Fibroblast of villous mesenchyme (primary cell): ENCODE measurements around the gene TOM1. TPM values are rescaled to one million over a fixed set of nuclear protein-coding genes. Genes with fewer than 3 reads are reported as not detected.

Experiments
- DNase-seq: peaks from one replicate; pipeline ENCODE4 v3.0.0-alpha.2; 2010; ENCODE audit warnings: low read depth
- H3K4me3 ChIP-seq: 2 replicates; pipeline ENCODE4 v1.5.1; 2011; ENCODE audit warnings: low read depth, mild to moderate bottlenecking, low read length
- CTCF ChIP-seq: IDR thresholded peaks from 2 replicates; pipeline ENCODE4 v1.5.1; 2012; ENCODE audit warnings: low read depth, mild to moderate bottlenecking, low read length; ENCODE audit not compliant: insufficient read depth
- total RNA-seq: library from RNA; depleted of rRNA; stranded (reverse); fragments of >200 nt; gene quantifications from 2 replicates; pipeline ENCODE4 v1.2.3, GENCODE V29; 2012

TOM1 gene
- total RNA-seq, 1 donor, result 53.1 TPM

GRCh38 chr22:35292786-35293185 is 6.9 kb upstream of the TOM1 start:
- no peak for TF ChIP-seq CTCF
- no peak overlapping the region for H3K4me3 ChIP-seq
- DNase-seq, result no peak

GRCh38 chr22:35296051-35296450 is 3.6 kb upstream of the TOM1 start:
- no peak for TF ChIP-seq CTCF
- DNase-seq, result no peak
- H3K4me3 ChIP-seq, result no peak overlapping the region

- DNase-seq, result peak; percentile 74
- H3K4me3 ChIP-seq, result peak overlapping the region; percentile 87
- no peak for TF ChIP-seq CTCF
Observed at GRCh38 chr22:35299217-35299672, 449 bp upstream of the TOM1 start.

- H3K4me3 ChIP-seq, result peak overlapping the region; percentile 87
- TF ChIP-seq CTCF, result no peak
- DNase-seq, result peak; percentile 100
Observed at GRCh38 chr22:35301372-35301874, 1.7 kb downstream of the TOM1 start.

GRCh38 chr22:35303029-35303624 is 3.4 kb downstream of the TOM1 start:
- TF ChIP-seq CTCF, result no peak
- DNase-seq, result no peak
- H3K4me3 ChIP-seq, result no peak overlapping the region

DNA sequence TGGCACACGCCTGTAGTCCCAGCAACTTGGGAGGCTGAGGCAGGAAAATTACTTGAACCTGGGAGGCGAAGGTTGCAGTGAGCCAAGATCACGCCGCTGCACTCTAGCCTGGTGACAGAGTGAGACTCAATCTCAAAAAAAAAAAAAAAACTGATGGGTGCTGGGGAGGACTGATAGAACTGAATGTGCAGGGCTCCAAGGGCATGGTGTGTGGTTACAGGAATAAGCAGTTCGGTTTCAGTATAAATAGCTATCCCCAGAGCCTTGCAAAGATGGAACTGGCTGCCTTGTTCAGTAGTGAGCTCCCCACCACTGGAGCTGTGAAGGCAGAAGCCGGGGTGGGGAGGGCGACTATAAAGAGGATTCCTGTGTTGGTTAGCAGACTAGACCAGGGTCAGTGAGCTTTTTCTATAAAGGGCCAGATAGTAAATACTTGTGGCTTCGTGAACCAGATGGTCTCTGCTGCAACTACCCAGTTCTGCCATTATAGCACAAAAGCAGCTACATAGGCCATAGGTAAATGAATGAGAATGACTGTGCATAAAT is 5.9 kb downstream of the TOM1 start:
- peak; percentile 88 for DNase-seq
- no peak for TF ChIP-seq CTCF
- H3K4me3 ChIP-seq, result no peak overlapping the region
